ENCODE results near the gene IL22. TPM values are rescaled to one million over a fixed set of nuclear protein-coding genes. Genes with fewer than 3 reads are reported as not detected.

IL22 gene
- total RNA-seq, 1 donor from 2014 or later: not detected

DNA sequence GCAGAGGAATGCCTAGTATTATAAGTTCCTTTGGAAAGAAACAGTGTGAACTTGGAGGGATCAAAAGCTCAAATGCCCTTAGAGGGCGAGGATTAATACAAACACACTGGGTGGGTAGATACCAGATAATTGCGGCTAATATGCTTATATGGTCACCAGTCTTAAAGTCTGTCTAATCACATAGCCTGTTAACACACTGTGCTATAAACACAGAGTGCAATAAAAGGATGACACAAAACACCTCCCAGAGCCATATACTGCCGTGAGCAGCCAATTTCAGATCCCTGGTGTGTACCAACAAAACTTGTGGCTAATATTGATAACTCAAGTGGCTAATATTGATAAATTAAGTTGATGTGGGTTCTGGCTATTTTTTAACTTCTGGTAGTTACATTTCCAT, 26.0 kb downstream of the IL22 start:
- Mint-ChIP-seq H3K27ac (ENCODE audit: unreplicated experiment) (no peak overlapping the region), H3K27me3 (ENCODE audit: unreplicated experiment) (peaks cover 3% of the 10 kb centered on the region)

DNA sequence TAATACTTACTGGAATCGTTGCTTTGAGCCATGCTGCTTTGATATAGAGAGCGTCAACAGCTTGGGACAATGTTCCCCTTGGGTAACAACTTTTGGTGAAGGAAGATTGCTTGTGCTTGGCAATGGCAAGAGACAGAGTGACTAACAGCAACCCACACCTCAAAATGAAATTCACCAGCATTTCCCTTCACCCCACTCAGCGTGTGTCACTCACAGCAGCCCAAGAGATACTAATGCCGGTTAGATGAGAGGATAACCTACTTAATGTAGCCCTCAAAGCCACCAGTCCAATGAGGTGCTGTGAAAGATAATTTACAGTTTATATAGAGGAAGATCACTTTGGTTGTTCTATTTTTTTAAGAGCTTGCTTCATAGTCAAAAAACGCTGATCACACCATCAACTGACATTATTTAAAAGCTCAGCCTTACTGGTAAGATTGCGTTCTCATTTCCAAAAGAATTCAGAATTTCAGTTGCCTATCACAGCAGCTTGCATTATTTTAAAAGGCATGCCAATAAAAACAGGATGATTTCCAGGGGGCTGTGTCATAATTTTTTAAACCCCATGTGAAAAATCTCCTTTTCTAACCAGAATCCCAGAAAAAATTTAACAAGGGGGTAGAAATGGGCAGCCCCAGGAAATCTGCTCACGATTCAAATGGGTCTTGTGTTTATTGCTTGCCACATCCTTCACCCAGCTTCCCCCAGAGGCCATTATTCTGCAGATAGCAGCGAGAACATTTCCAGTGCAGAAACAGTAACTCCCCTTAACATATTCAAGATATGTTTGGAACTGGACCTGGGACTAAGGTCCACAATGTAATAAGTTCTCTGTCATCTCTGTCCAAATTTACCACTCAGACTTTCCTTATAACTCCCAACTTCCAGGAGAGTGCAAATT, 27.6 kb downstream of the IL22 start, which contains the start of gene IL26:
Gene IL26 (minus strand): TSS at position 235 of the 901 bp plus-strand sequence. CDS start 54 bp downstream, at position 181.
- TF ChIP-seq, protein P1, sequence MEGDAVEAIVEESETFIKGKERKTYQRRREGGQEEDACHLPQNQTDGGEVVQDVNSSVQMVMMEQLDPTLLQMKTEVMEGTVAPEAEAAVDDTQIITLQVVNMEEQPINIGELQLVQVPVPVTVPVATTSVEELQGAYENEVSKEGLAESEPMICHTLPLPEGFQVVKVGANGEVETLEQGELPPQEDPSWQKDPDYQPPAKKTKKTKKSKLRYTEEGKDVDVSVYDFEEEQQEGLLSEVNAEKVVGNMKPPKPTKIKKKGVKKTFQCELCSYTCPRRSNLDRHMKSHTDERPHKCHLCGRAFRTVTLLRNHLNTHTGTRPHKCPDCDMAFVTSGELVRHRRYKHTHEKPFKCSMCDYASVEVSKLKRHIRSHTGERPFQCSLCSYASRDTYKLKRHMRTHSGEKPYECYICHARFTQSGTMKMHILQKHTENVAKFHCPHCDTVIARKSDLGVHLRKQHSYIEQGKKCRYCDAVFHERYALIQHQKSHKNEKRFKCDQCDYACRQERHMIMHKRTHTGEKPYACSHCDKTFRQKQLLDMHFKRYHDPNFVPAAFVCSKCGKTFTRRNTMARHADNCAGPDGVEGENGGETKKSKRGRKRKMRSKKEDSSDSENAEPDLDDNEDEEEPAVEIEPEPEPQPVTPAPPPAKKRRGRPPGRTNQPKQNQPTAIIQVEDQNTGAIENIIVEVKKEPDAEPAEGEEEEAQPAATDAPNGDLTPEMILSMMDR (IDR thresholded peaks at IDR 0.05; ENCODE audit: partially characterized antibody, unreplicated experiment): no peak
- Mint-ChIP-seq H3K4me1 (ENCODE audit: low read depth, unreplicated experiment) (peaks cover 7% of the 10 kb centered on the region), H3K36me3 (ENCODE audit: unreplicated experiment) (no peaks in the 10 kb centered on the region), H3K27ac (ENCODE audit: unreplicated experiment) (no peak within 1 kb of the TSS), H3K27me3 (ENCODE audit: unreplicated experiment) (peaks cover 3% of the 10 kb centered on the region), H3K9me3 (ENCODE audit: unreplicated experiment) (no peaks in the 10 kb centered on the region), H3K4me3 (ENCODE audit: unreplicated experiment) (no peak within 1 kb of the TSS)
- no peak for DNase-seq

More for the DNA sequence above, 26.0 kb downstream of the IL22 start:
- Mint-ChIP-seq H3K4me3 (ENCODE audit: unreplicated experiment) (no peak overlapping the region), H3K9me3 (ENCODE audit: unreplicated experiment) (no peaks in the 10 kb centered on the region), H3K36me3 (ENCODE audit: unreplicated experiment) (no peaks in the 10 kb centered on the region), H3K4me1 (ENCODE audit: low read depth, unreplicated experiment) (peaks cover 6% of the 10 kb centered on the region)
- DNase-seq: no peak
- TF ChIP-seq, protein P1 (IDR thresholded peaks at IDR 0.05; ENCODE audit: partially characterized antibody, unreplicated experiment): no peak

DNA sequence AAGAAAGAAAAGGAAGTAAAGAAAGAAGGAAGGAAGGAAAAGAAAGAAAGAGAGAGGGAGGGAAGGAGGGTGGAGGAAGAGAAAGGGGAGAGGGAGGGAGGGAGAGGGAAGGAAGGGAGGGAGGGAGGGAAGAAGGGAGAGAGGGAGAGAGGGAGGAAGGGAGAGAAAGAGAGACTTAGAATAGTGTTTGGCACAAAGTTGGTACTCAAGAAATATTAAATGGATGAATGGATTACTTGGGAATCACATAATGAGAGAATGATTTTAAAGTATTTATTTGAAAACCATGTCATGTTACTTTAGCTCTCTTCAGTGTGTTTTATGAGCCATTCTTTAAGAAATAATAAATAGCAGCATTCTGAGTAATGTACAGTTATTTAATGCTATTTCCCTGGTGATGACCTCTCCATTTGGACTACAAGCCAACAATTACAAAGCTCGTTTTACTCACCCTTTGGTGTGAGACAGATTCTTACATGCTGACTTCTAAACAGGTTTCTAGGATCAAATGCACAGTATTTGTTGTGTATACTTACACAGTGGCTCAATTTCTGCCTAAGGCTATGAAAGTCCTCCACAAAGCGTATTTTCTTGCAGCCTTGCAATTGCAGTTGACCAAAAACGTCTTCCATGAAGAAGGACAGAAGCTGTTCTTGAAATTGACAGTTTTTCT, 28.7 kb downstream of the IL22 start:
- H3K27me3 Mint-ChIP-seq (ENCODE audit: unreplicated experiment): peaks cover 3% of the 10 kb centered on the region
- H3K9me3 Mint-ChIP-seq (ENCODE audit: unreplicated experiment): no peaks in the 10 kb centered on the region
- TF ChIP-seq, protein P1 (IDR thresholded peaks at IDR 0.05; ENCODE audit: partially characterized antibody, unreplicated experiment): no peak
- no peak overlapping the region for H3K4me3 Mint-ChIP-seq (ENCODE audit: unreplicated experiment)
- DNase-seq: no peak
- H3K4me1 Mint-ChIP-seq (ENCODE audit: low read depth, unreplicated experiment): peaks cover 7% of the 10 kb centered on the region
- H3K27ac Mint-ChIP-seq (ENCODE audit: unreplicated experiment): no peak overlapping the region
- no peaks in the 10 kb centered on the region for H3K36me3 Mint-ChIP-seq (ENCODE audit: unreplicated experiment)

DNA sequence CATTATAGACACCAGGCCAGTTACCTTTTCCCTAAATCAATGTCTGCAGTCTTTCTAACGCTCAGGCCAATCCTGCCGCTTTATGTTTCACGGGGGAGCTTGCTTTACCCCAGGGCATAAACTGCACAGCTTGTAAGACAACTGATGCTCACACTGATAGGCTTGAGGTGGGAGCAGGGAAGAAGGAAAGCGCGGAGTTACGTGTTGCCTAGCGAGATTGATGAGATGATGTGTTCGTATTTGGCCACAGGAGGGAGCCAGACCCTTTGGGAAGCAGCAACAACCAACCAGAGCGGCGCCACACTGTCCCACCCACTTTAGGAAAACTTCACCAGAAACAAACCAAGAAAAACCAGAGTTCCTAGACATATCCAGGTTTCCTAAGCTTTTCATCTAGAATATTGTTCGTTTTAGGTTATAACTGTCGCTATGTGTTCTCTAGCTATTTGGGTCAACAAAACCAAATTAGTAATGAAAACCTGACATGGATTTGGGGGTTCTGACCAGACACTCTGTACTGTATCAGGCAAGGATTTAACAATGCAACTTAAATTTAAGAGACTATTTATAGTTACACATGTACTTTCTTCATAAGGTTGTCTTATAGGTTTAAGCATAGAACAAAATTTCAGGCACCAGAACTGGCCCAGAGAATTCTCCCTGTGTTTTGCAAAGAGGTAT, 30.2 kb downstream of the IL22 start:
- Mint-ChIP-seq H3K4me3 (ENCODE audit: unreplicated experiment) (no peak overlapping the region), H3K27ac (ENCODE audit: unreplicated experiment) (no peak overlapping the region)
- TF ChIP-seq, protein P1 (IDR thresholded peaks at IDR 0.05; ENCODE audit: partially characterized antibody, unreplicated experiment): peak; percentile 69

More for the DNA sequence above, 30.2 kb downstream of the IL22 start:
- Mint-ChIP-seq H3K9me3 (ENCODE audit: unreplicated experiment) (peaks cover 2% of the 10 kb centered on the region), H3K27me3 (ENCODE audit: unreplicated experiment) (peaks cover 3% of the 10 kb centered on the region), H3K4me1 (ENCODE audit: low read depth, unreplicated experiment) (peaks cover 7% of the 10 kb centered on the region), H3K36me3 (ENCODE audit: unreplicated experiment) (no peaks in the 10 kb centered on the region)
- DNase-seq: peak; percentile 79

All from glutamatergic neuron (in vitro differentiated cells).